HepG2 (cell line): ENCODE measurements around the gene SLC16A5. TPM values are rescaled to one million over a fixed set of nuclear protein-coding genes. Genes with fewer than 3 reads are reported as not detected.

Source experiments
- GRHL1 ChIP-seq: sonication (generic); formaldehyde crosslinking; conservative IDR thresholded peaks from 2 replicates; pipeline ENCODE4 v1.8.0; 2022; ENCODE audit warnings: missing genetic modification reagents
- HBP1 ChIP-seq: IDR thresholded peaks from 2 replicates; pipeline ENCODE4 v1.6.1; 2016; ENCODE audit warnings: low read depth, control low read depth
- HOXA9 ChIP-seq: sonication (generic); formaldehyde crosslinking; IDR thresholded peaks from 2 replicates; pipeline ENCODE4 v1.8.1; 2022; ENCODE audit warnings: missing genetic modification reagents, mild to moderate bottlenecking, moderate library complexity, borderline replicate concordance
- MAZ ChIP-seq, 2 experiments: sonication (generic) in 1 of 2; formaldehyde crosslinking in 1 of 2; IDR thresholded peaks; 2 replicates each; pipeline versions ENCODE4 v1.5.0 to v1.6.1; 2012 to 2020; ENCODE audit warnings: low read depth in 2 of 2, mild to moderate bottlenecking in 2 of 2, borderline replicate concordance in 1 of 2, improper control_type of control experiment in 1 of 2, low read length in 1 of 2, missing genetic modification reagents in 1 of 2, moderate library complexity in 1 of 2
- NCOA1 ChIP-seq: sonication (generic); formaldehyde crosslinking; IDR thresholded peaks from 2 replicates; pipeline ENCODE4 v1.9.0; 2021; ENCODE audit warnings: missing genetic modification reagents
- PCBP2 ChIP-seq: fragments of 200-400 bp; formaldehyde crosslinking; optimal IDR thresholded peaks from 2 replicates; pipeline ENCODE3; 2018; ENCODE audit warnings: low read length, low read depth; ENCODE audit not compliant: poor library complexity, severe bottlenecking
- PITX1 ChIP-seq: sonication (generic); formaldehyde crosslinking; IDR thresholded peaks from 2 replicates; pipeline ENCODE4 v1.5.1; 2020; ENCODE audit warnings: mild to moderate bottlenecking, missing genetic modification reagents
- RBAK ChIP-seq: sonication (generic); formaldehyde crosslinking; IDR thresholded peaks from 2 replicates; pipeline ENCODE4 v1.5.1; 2020; ENCODE audit warnings: mild to moderate bottlenecking, missing genetic modification reagents
- RCOR2 ChIP-seq: IDR thresholded peaks from 2 replicates; pipeline ENCODE4 v1.6.1; 2016; ENCODE audit warnings: missing biosample characterization, missing genetic modification reagents
- REXO4 ChIP-seq: sonication (generic); formaldehyde crosslinking; IDR thresholded peaks from 2 replicates; pipeline ENCODE4 v1.8.0; 2022; ENCODE audit warnings: missing genetic modification reagents, mild to moderate bottlenecking, borderline replicate concordance
- RXRA ChIP-seq: sonication (generic); formaldehyde crosslinking; IDR thresholded peaks from 2 replicates; pipeline ENCODE4 v1.5.1; 2020; ENCODE audit warnings: missing genetic modification reagents
- ZBTB39 ChIP-seq: sonication (generic); formaldehyde crosslinking; IDR thresholded peaks from 2 replicates; pipeline ENCODE4 v1.5.0; 2020; ENCODE audit warnings: missing genetic modification reagents
- ZNF639 ChIP-seq: conservative IDR thresholded peaks from 2 replicates; pipeline ENCODE4 v1.6.1; 2018; ENCODE audit warnings: missing genetic modification reagents
- ZNF776 ChIP-seq: sonication (generic); formaldehyde crosslinking; IDR thresholded peaks from 2 replicates; pipeline ENCODE4 v1.4.0; 2020; ENCODE audit warnings: mild to moderate bottlenecking, missing genetic modification reagents
- polyA plus RNA-seq, 8 experiments: library from polyadenylated mRNA; depleted of rRNA in 3 of 8; stranded (reverse) in 7 of 8; unstranded in 1 of 8; fragments of >200 nt; fragmentation: Illumina TruSeq in 4 of 8; extraction: Trizol in 4 of 8; gene quantifications; 2 replicates each; pipeline versions ENCODE4 v1.2.1 to v1.2.3, GENCODE V29; 2011 to 2016; ENCODE audit warnings: low read depth in 4 of 8, missing spikeins in 1 of 8, mixed read lengths in 1 of 8; ENCODE audit not compliant: insufficient read depth in 1 of 8
- total RNA-seq, 5 experiments: library from RNA; depleted of rRNA; stranded (reverse); fragments of >200 nt; fragmentation: Illumina TruSeq; extraction: Trizol; gene quantifications; 2 replicates each; pipeline ENCODE4 v1.2.3, GENCODE V29; 2016; ENCODE audit warnings: low read depth in 1 of 5
- TF ChIP-seq, protein P1 (sequence below): sonication (generic); formaldehyde crosslinking; IDR thresholded peaks from 2 replicates; pipeline ENCODE4 v1.5.0; 2020; ENCODE audit warnings: missing genetic modification reagents

SLC16A5 gene
- total and polyA plus RNA-seq, 2 of the 13 experiments (the other 11 are each of a cell fraction or from before 2014, with no cell fraction given): 0.69 to 5.6 TPM

GRCh38 chr17:75109407-75110233 lies 21.9 kb downstream of the SLC16A5 start, which contains the start of gene ARMC7 (continued):
- TF ChIP-seq HBP1 (CRISPR knock-in tag) (peak; percentile 37; the same call in 1 of the 2 replicates), ZBTB39 (CRISPR knock-in tag) (0 out of 2 replicates have a peak, but pooled peaks have one; percentile 35), MAZ (IDR thresholded peaks at IDR 0.05; ENCODE audit: borderline replicate concordance, low read depth, low read length) (peak; percentile 66), MAZ (CRISPR knock-in tag; IDR thresholded peaks at IDR 0.05; ENCODE audit: low read depth) (peak; percentile 83), RXRA (CRISPR knock-in tag) (no peak; the same call in none of the 2 replicates), REXO4 (CRISPR knock-in tag) (peak; percentile 41; the same call in 1 of the 2 replicates), HOXA9 (CRISPR knock-in tag) (no peak), RCOR2 (CRISPR knock-in tag) (no peak), GRHL1 (no peak), NCOA1 (peak; percentile 81), RBAK (CRISPR knock-in tag) (no peak), ZNF776 (CRISPR knock-in tag) (0 out of 2 replicates have a peak, but pooled peaks have one; percentile 37), ZNF639 (CRISPR knock-in tag) (peak; percentile 74), PCBP2 (no peak), PITX1 (CRISPR knock-in tag) (peak; percentile 69; the same call in 1 of the 2 replicates)
- TF ChIP-seq, protein P1, sequence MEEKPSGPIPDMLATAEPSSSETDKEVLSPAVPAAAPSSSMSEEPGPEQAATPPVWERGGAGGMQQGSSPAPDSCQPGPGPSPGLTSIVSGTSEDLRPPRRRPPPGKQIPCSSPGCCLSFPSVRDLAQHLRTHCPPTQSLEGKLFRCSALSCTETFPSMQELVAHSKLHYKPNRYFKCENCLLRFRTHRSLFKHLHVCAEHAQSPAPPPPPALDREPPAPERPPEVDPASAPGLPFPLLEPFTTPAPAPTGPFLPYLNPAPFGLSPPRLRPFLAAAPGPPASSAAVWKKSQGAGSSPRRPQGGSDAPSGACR (CRISPR knock-in tag): no peak; the same call in 1 of the 2 replicates
